ENCODE measurements around the gene ENG.

DNA sequence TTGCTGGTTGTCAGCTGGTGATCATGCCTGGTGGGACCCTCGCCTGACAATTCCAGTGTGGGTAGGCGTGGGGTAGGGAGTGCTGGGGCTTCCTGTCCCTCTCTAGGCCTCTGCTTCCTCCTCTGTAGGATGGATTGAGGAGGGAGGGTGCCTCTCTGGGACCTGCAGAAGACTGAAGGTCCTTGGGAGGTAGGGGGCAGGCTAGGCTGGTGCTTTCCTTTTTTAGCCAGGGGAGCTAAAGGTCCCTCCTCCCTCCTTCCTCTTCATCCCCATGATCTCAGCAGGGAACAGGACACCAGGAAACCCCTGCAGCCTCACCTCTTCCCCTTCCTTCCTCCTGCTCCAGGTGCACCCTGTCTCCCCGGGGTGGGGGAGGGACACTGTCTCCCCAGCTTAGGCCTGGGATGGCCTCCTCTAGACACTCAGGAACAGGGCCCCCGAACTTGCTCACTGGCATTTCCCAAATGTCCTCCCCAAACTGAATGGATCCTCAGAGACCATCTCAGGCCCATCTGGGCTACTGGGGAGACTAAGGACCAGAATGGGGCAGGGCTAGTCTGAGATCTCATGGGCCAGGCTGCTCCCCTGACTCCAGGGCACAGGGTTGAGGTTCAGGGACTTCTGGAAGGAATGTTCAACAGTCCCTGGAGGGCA is 84.4 kb downstream of the ENG start:
- no peak for TF ChIP-seq FOSL2 (IDR thresholded peaks at IDR 0.05; ENCODE audit: borderline replicate concordance, low read depth)
- no peak for TF ChIP-seq RAD21 (IDR thresholded peaks at IDR 0.05; ENCODE audit: low read length)
- TF ChIP-seq CTCF (IDR thresholded peaks at IDR 0.05): no peak
- TF ChIP-seq, protein P1, sequence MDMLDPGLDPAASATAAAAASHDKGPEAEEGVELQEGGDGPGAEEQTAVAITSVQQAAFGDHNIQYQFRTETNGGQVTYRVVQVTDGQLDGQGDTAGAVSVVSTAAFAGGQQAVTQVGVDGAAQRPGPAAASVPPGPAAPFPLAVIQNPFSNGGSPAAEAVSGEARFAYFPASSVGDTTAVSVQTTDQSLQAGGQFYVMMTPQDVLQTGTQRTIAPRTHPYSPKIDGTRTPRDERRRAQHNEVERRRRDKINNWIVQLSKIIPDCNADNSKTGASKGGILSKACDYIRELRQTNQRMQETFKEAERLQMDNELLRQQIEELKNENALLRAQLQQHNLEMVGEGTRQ (IDR thresholded peaks at IDR 0.05; ENCODE audit: borderline replicate concordance, low read depth, low read length): no peak
- no peak for TF ChIP-seq POLR2AphosphoS5 (IDR thresholded peaks at IDR 0.05; ENCODE audit: low read depth, low read length)
- TF ChIP-seq TAF1 (IDR thresholded peaks at IDR 0.05; ENCODE audit: borderline replicate concordance, low read depth, low read length): no peak
- no peak for TF ChIP-seq EP300 (IDR thresholded peaks at IDR 0.05; ENCODE audit: borderline replicate concordance in 1 of 2, low read depth in 1 of 2, low read length in 1 of 2)

All from SK-N-SH (cell line).